NCI-H1092 treated with DMSO at 0.1 percent for 48 hours (cell line): Measurements from ENCODE around the gene SYT9.

Source experiments
- DNase-seq: peaks from one replicate; lab custom pipeline; 2025; lab: John Stamatoyannopoulos, UW

Gene SYT9

DNA sequence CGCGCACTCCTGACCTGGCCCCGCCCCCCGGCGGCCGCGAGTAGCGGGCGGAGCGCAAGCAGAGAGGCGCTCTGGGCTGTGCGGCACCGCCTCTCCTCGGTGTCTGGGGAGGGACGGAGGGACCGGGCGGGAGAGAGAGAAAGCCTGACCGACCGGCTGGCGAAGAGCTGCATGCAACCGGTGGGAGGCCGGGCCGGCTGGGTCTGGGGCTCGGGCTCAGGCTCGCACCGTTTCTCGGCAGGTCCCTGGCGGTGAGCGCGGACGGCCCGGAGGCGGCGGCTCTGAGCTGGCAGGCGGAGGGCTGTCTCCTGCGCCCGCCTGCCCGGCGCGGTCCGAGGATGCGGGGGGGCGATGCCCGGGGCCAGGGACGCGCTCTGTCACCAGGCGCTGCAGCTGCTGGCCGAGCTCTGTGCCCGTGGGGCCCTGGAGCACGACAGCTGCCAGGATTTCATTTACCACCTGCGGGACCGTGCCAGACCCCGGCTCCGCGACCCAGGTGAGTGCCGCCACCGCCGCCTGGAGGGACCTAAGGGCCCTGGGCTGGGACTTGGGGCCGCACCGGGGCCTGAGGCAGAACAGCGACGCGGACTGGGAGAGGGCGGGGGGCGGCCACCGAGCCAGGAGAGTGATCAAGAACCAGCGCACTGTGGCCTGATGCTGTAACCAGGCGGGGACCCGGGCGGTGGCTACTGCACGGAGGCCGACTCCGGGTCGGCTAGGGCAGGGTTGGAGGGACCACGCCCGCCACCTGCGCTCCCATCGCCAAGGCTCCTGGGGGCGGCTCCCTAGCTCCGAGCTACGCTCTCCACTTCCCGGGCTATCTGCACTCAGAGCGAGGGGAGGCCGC lies at the start of gene SYT9:
TSS of gene SYT9 (plus strand) at position 69 of the 847 bp plus-strand sequence. CDS start at position 352, 283 bp downstream.
- no peak for DNase-seq

GRCh38 chr11:7202412-7202811 lies 49.3 kb upstream of the SYT9 start:
- no peak for DNase-seq

DNA sequence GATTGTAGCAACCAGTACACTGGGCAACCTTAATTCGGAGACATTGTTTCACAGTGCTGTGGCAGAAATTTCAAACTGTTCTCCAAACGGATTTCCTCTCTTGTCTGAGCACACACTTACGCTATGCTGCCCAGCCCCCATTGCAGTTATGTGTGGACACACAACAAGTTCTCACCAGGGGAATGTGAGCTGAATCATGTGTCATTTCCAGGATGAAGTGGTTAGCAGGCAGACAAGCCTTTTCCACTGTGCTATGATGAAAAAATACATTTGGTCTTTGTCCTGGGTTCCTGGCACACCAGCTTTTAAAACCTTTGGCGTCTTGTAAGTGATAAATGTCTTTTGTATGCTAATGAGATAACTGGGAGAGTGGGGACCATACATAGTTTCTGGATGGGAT lies 46.9 kb upstream of the SYT9 start:
- no peak for DNase-seq

- no peak for DNase-seq
These were observed 43.3 kb upstream of the SYT9 start for GRCh38 chr11:7208391-7208790.

DNA sequence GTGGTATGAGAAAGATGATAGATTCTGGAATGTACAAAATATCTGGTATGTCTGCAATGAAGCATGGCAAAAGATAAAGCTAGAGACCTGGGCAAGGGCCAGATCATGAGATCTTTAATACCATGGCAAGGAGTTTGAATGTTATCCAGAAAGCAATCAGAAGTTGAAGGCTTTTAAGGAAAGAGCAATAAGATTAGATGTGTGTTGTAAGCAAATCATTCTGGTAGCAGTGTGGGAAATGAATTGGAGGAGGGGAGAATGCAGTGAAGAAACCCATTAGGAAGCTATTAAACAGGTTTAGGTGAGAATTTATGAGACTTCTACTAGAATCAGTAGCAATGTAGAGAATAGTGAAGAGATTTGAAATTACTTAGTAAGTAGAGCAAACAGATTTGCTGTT lies 32.2 kb upstream of the SYT9 start:
- DNase-seq = no peak

- no peak for DNase-seq
These were observed 31.1 kb upstream of the SYT9 start for GRCh38 chr11:7220636-7221035.

DNA sequence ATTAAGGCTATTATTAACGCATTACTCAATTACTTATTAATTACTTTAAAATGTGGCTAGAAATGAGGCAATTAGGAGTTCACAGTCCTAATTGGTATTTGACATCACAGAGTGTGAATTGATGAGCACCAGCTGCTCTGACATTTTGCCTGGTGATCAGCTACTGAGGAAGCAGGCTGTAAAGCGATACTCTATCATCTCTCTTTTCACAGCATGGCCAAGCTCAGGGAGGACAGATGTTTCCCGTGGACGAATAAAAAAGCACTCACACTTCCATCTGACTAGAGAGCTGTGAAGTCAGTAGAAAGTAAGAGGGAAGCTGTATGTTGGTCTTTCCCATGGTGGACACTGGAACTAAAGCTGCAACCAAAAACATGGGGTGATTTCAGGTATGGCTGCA lies 29.1 kb upstream of the SYT9 start:
- no peak for DNase-seq

DNA sequence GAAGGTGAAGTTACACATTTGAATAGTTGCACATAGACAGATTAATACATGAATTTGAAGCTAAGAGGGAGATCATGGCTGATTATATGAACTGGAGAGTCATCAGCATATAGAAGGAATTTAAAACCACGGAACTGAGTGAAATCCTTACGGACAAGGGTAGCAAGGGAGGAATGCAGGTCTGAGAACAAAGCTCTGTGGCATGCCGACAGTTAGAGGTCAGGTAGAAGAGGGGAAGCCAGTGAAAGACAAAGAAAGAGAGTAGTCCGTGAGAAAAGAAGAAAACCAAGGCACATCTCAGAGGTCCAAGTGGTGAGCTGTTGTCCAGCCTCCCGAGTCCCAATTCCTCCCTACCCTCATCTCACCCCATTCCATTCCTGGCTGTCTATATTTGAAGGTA lies 11.8 kb upstream of the SYT9 start:
- DNase-seq = no peak

DNA sequence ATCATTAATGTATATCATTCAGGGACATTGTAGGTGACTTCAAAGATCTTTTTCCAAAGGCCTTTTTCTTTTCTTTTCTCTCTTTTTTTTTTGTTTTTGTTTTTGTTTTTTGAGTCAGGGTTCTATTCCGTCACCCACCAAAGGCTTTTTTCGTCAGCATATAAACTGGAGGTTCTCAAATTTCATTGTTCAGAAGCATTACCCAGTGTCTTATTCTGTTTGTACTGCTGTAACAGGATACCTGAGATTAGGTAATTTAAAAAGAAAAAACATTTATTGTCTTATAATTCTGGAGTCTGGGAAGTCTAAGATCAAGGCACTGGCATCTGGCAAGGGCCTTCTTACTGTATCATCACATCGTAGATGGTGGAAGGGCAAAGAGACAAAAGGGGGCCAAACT lies 6.4 kb upstream of the SYT9 start:
- no peak for DNase-seq

DNA sequence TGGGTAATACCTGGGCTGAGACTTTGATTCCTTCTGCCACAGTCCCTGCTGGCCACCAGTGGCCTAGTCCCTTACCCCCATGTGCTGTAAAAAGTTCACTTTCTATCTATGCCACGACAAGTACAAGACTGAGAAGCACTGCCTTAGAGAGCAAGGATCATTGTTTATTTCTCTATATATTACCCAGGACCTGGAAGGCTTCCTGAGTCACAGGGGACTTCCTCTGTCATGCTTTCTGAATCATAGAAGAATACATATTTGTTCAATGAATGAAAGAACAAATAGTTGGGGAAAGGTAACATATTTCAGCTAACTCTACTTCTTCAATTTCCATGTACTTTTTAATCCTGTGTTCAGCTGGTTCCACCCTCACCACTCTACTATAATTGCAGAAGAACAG lies 5.5 kb upstream of the SYT9 start:
- no peak for DNase-seq

DNA sequence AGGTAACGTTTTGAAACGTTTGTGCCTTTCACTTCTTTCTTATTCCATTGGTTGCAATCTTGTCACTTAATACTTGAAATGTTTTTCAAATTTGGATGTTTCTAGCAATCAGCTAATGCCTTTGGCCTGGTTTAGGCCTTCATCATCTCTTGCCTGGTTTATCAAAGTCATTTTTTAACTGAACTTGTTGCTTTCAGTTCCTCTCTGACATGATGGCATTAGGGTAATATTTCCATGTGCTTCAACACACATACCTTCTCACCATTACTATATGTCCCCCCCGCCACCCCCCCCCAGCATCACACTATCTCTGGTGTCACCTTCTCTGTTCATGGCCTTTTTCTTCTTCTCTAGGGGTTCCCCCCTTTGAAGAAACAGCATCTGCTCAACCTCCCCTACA lies 1.5 kb upstream of the SYT9 start:
- DNase-seq = no peak

DNA sequence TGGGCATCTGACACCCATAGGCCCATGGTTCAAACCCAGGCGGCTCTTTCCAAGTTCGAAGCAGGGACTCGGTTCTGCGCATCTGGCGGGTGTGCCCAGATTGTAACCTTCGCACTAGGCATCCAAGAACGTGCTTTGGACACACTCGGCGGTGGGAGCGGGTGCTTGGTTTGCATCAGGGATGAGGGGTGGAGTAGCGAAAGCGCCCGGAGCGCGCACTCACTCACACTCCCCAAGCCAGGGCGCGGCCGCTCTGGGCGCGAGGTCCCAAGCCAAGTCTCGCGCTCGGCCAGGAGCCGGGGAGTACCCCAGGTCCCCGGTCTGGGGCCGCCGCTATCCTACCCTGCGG lies 243 bp upstream of the SYT9 start:
- no peak for DNase-seq

GRCh38 chr11:7252683-7253213 lies 1.0 kb downstream of the SYT9 start:
- no peak for DNase-seq

DNA sequence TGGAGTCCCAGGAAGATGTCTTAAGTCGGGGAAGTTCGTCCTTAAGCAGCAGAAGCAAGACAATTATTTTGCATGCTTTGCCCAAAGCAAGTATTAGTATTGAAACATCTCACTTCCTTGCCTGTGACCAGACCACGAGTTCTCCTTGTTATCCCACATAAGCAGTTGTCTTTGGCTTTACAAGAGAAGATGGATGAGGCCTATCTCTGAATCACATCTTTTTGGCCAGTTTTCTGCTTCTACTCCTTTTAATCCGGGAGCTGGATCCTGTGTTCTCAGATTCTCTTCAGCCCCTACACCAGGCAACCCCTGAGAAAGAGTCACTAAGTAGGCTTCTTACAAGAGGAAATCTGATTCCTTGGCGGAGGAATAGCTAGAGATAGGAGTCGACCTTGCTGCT lies 2.1 kb downstream of the SYT9 start:
- no peak for DNase-seq

DNA sequence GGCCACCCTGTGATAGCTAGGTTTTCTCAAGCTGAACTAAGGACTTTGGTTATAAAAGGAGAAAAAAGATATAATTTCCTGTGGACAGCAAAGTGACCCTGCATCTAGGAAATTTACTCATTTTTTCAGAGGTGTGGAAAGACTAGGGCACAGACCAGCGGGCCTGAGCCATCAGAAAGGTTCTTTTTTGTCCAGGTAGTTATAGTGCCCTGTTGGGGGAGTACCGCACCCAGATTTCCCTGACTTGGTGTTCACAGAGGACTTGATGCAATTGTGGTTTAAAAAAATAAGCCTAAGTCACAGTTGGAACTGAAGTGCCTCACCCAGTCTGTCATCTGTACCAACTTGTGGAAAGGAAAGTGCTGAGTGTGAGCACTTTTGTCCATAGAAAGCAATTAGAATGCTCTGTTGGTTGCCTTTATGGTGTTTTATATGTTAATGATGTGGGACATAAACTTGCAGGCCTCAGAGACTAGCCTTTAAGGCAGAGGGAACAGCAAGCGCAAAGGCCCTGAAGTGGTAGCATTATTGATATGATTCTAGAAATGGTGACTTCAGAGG lies 3.1 kb downstream of the SYT9 start:
- no peak for DNase-seq

DNA sequence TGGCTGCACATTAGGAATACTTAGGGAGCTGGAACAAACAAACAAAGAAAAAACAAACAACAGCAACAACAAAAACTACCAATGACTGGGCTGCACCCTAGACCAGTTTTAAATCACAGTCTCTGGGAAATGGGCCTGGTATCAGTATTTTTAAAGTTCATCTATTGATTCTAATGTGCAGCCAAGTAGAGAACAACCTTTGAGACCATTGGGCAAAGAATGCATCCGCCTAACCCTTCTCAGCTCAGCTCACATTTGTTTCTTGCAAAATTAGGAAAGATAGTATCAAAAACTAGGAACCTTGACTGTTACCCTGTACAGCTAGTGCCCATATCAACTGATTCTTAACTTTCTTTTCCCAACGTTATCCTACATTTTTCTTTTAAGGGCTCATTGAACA lies 5.2 kb downstream of the SYT9 start:
- no peak for DNase-seq

DNA sequence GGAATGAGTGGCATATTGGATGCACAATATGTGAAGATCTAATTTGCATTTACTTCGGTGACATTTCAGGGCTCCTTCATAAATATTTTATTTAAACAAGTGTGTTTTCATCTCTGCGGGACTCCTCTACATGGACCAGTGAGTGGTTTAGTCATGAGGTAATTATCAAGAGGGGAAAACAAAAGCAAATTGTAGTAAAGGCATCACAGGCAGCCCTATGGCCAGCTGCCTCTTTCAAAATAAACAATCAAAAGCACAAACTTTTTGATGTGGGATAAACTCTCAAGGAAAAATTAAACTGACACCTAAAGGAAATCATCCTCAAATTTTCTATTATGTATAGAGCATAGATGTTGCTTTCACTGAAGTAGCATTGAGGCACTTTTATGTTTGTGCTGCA lies 6.0 kb downstream of the SYT9 start:
- DNase-seq = no peak

DNA sequence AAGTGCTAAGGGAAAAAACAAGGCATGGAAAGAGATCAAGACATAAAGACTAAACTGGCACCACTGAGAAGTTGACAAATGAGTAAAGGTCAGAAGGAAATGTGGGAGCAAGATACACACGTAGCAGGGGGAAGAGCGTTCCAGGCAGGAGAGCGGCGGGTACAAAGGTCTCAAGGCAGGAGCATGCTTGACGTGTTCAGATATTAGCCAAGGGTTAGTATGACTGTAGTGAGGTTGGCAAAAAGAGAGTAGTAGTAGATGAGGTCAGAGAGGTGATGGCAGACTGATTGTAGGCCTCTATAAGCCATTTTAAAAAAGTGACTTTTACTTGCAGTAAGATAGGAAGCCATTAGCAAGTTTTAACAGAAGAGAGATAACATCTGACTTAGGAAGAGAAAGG lies 9.9 kb downstream of the SYT9 start:
- no peak for DNase-seq

DNA sequence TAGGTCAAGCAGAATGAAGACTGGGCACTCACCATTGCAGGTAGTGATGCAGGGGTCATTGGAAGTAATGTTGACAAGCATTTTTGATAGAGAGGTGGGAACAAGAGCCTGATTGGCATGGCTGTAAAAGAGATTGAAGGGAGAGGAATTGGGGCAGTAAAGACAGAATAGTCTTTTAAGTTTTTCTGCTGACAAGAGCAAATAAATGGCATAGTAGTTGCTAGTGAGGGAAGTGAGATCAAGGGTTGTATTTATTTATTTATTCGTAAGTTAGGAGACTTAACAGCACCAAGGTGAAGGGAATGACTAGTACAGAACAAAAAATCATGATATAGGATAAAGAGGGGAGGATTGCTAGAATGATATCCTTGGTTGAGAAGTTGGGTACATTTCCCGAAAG lies 11.0 kb downstream of the SYT9 start:
- DNase-seq = no peak

DNA sequence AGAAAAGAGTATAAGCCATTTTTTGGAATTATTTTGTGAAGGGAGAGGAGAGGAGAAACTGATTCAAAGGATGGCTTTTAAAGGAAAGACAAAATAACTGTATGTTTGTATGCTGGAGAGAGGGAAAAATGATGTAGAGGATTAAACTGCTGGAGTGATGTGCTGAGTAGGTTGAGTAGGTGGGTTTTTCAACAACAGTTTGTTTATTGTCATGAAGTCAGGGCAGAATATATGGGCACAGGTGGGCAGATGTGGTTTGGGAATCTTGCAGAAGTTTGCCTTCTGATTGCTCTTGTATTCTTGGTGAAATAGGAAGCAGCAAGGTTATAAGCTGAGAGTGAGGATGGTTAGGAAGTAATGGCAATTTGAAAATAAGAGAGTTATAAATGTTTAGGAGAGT lies 12.1 kb downstream of the SYT9 start:
- DNase-seq = no peak

- no peak for DNase-seq
These were observed 17.1 kb downstream of the SYT9 start for GRCh38 chr11:7268758-7269157.

- no peak for DNase-seq
These were observed 18.6 kb downstream of the SYT9 start for GRCh38 chr11:7270233-7270865.

DNA sequence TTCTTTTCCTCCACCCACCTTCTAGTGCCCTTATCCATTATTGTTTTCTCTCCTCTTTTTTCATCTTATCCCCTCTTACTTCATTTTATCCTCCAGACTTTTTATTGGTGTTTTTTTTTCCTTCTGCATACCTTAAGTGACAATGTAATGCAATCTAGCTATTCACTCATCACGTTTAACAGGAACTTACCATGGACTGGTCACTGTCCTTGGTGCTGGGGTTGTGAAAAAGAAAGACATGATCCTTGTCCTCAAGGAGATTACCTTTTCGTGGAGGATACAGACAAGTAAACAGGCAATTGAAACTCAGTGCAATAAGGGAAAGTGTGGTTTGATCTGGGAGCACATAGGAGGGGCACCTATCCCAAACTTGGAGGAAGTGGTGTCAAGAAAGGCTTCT lies 20.7 kb downstream of the SYT9 start:
- no peak for DNase-seq
